Fibroblast of mammary gland (primary cell): ENCODE data around the gene UXS1.

Experiments used
- DNase-seq: peaks from one replicate; pipeline ENCODE4 v3.0.0-alpha.2; 2010; ENCODE audit warnings: low read depth
- H3K4me3 ChIP-seq: 2 replicates; pipeline ENCODE4 v1.5.1; 2011; ENCODE audit warnings: low read depth, mild to moderate bottlenecking, low read length, moderate library complexity; ENCODE audit not compliant: control insufficient read depth
- CTCF ChIP-seq: conservative IDR thresholded peaks from 2 replicates; pipeline ENCODE4 v1.5.1; 2011; ENCODE audit warnings: low read depth, low read length, inconsistent platforms; ENCODE audit not compliant: control insufficient read depth, insufficient read depth

UXS1 gene

GRCh38 chr2:106181064-106181463 is 13.0 kb downstream of the UXS1 start:
- no peak for TF ChIP-seq CTCF
- H3K4me3 ChIP-seq, result no peak overlapping the region
- DNase-seq, result no peak

- no peak for TF ChIP-seq CTCF
- no peak overlapping the region for H3K4me3 ChIP-seq
- DNase-seq, result no peak
Observed at GRCh38 chr2:106180602-106181001, 13.5 kb downstream of the UXS1 start.

GRCh38 chr2:106178716-106179115 is 15.4 kb downstream of the UXS1 start:
- no peak for DNase-seq
- no peak for TF ChIP-seq CTCF

GRCh38 chr2:106177581-106177980 is 16.5 kb downstream of the UXS1 start:
- TF ChIP-seq CTCF, result no peak
- H3K4me3 ChIP-seq, result no peak overlapping the region
- no peak for DNase-seq

More at GRCh38 chr2:106178716-106179115, 15.4 kb downstream of the UXS1 start:
- no peak overlapping the region for H3K4me3 ChIP-seq

GRCh38 chr2:106176446-106177099 is 17.5 kb downstream of the UXS1 start:
- no peak for TF ChIP-seq CTCF
- DNase-seq, result no peak
- H3K4me3 ChIP-seq, result no peak overlapping the region

GRCh38 chr2:106175086-106175850 is 18.8 kb downstream of the UXS1 start:
- no peak for DNase-seq
- TF ChIP-seq CTCF, result no peak
- no peak overlapping the region for H3K4me3 ChIP-seq
